Activated naive CD4-positive, alpha-beta T cell treated with anti-CD3 and anti-CD28 coated beads, Interleukin-2, amount 50 U/mL, for 72 hours (primary cell): Measurements from ENCODE around the gene UNK. TPM values are rescaled to one million over a fixed set of nuclear protein-coding genes. Genes with fewer than 3 reads are reported as not detected.

Experiments
- ATAC-seq, 2 donors: fragments of 150-1000 bp; cut with Tn5 transposase; 2 replicates each; pipeline ENCODE4 v1.10.0; 2021; ENCODE audit warnings: mild to moderate bottlenecking in 2 of 2, moderate library complexity in 2 of 2
- DNase-seq, 2 donors: peaks; one replicate each; pipeline ENCODE4 v3.0.0; 2021 to 2022; ENCODE audit warnings: low spot score in 2 of 2
- H3K27ac Mint-ChIP-seq, 2 donors: one replicate each; pipeline ENCODE4 v1.8.0; 2022; ENCODE audit warnings: mild to moderate bottlenecking in 2 of 2, mixed read lengths in 2 of 2
- H3K36me3 Mint-ChIP-seq, 2 donors: one replicate each; pipeline ENCODE4 v1.8.0; 2022; ENCODE audit warnings: mixed read lengths in 2 of 2
- H3K9me3 Mint-ChIP-seq, 2 donors: one replicate each; pipeline ENCODE4 v1.8.0; 2022; ENCODE audit warnings: mixed read lengths in 2 of 2
- total RNA-seq, 2 donors: library from RNA; stranded (reverse); gene quantifications; one replicate each; pipeline ENCODE4 v1.2.3, GENCODE V29; 2022

UNK gene
- total RNA-seq, 2 donors from 2014 or later, result 15.3 to 29.3 TPM

DNA sequence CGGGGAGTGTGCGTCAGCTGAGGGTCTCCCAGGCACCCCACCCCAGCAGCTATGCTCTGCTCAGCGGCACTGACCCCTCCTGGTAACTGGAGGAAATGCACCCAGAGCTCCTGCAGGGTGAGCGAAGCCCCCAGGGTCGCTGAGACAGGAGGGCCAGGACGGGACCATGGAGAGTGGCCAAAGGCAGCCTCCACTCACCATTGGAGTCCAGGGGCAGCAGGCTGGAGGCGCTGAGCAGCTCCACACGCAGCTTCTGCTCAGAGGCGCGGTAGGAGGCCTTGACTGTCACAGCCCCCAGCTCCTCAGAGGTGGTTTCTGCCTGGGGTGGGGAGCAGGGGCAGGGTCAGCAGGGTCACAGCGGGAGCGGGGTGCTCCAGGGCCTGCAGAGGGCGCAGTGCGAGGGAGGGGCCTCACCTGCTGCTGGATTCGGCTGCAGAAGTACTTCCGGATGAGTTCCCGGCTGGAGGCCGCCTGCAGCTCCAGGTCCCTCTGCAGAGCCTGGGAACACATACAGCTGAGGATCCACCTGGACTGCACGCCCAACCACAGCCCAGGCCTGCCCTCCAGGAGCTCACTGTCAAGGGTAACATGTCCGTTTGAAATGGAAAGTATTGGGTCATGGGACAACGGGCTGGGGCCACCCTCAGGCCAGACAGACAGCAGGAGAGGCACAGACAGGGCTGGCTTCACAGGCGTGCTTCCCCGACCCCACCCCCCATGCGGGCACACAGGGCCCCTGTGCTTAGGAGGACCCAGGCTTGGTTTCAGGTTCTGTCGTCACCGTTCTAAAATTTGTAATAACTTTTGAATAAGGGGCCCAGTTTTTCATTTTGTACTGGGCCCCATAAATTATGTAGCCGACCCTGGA lies 45.8 kb downstream of the UNK start:
- Mint-ChIP-seq H3K9me3 (no peaks in the 10 kb centered on the region), H3K36me3 (no peaks in the 10 kb centered on the region), H3K27ac (peak overlapping the region in 1 of 2 donors; percentile 75)
- DNase-seq (peak in 1 of 2 donors; percentile 54), ATAC-seq (no peak)

DNA sequence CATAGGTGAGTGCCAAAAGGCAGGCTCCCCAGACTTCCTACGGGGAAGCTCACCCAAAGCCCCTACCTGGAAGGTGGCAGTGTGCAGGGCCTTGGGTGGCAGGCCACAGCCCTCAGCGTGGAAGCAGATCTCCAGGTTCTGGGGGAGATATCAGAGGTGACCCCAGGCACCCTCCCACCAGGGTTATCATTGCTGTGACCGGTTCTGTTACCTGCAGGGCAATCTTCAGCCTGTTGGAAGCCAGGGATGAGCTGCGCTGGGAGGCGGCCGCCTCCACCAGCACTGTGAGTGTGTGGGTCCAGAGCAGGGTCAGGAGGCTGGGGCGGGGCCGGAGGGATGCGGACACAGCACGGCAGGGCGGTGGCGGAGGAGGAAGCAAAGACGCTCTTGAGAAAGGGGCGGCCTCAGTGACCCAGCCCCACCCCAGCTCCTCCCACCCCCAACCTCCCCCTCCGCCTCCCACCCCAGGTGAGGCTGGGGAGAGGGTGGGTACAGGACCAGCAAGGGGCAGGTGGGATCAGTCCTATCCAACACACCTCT lies 46.5 kb downstream of the UNK start:
- no peaks in the 10 kb centered on the region for H3K36me3 Mint-ChIP-seq
- H3K27ac Mint-ChIP-seq, result peak overlapping the region in 1 of 2 donors; percentile 75

DNA sequence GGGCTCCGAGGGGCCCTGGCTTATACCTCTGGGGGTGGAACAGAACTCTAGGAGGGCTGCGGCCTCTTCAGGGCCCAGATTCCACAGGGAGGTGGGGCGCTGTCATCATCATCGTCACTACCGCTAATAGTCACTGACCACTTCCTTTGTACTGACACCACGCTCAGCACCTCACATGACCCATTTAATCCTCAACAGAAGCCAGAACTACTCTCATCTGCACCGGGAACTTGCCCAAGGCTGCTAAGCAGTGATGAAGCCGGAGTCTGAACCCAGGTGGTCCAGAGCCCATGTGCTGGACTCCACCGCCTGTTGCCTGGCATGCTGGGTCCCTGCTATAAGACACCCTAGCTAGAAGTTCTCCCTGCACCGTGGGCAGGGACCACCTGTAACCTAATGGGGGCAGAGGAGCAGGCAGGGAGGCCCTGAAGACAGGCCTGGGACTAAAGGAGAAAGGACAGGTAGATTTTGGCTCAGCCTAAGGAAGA lies 47.6 kb downstream of the UNK start:
- Mint-ChIP-seq H3K36me3 (no peaks in the 10 kb centered on the region), H3K27ac (peak overlapping the region; percentile 94 to 95), H3K9me3 (no peaks in the 10 kb centered on the region)
- peak; percentile 43 to 75 for ATAC-seq
- no peak for DNase-seq

More for the DNA sequence above, 46.5 kb downstream of the UNK start:
- DNase-seq, result no peak
- ATAC-seq, result no peak
- no peaks in the 10 kb centered on the region for H3K9me3 Mint-ChIP-seq

DNA sequence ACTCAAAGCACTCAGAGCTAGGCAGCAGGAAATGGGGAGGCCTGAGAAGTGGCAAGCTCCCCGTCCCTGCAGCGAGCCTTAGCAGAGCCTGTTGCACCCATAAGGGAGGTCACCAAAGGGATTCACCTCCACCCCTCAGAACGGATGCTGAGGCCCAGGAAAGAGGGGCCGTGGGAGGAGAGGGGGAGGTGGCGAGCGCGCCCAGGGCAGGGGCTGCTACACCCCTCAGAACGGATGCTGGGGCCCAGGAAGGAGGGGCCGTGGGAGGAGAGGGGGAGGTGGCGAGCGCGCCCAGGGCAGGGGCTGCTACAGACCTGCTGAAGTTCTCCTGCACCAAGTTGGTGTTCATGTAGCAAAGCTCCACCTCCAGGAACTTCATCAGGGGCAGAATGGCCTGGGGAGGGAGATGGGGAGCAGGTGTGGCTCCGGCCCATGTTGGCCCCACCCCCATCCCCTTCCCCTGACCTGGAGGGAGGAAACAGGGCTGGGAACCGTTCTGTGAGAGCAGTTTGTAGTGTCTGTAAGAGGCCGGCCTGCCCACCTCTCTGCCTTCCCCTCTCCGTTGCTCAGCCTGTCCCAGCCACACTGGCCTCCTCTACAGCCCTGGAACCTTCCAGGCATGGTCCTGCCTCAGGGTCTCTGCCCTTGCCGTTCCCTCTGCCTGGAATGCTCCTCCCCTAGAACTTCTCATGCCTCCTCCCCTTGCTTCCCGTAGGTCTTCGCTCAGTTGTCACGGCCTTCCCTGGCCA lies 48.2 kb downstream of the UNK start:
- Mint-ChIP-seq H3K36me3 (no peaks in the 10 kb centered on the region), H3K27ac (peak overlapping the region; percentile 94 to 95), H3K9me3 (no peaks in the 10 kb centered on the region)
- DNase-seq (no peak), ATAC-seq (peak; percentile 32 to 50)

DNA sequence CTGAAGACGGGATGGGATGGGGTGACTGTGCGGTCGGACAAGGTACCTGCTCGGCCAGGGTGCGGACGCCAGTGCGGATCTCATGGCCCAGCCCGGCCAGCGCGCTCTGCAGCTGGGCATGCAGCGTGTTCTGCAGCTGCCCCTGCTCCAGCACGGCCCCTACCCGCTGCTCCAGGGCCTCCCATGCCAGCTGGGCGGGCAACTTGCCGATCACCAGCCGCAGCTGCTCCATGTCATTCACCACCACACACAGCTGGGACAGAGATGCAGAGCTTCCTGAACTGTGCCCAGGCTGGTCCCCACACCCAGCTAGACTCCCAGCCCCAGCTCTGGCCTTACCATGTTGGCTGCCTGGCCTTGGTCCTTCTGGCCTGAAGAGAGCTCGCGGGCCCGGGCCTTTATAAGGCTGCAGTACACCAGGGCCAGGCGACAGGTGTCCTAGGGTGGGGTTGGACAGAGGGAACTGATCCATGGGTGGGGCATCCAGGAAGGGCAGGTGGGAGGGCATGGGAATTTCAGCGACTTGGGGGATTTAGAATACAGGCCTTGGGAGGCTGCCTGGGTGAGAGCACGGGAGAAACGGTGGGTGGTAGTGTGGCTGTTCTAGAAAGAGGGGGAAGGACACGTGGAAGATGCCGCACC lies 49.8 kb downstream of the UNK start:
- no peak for ATAC-seq
- Mint-ChIP-seq H3K27ac (peak overlapping the region in 1 of 2 donors; percentile 95), H3K36me3 (no peaks in the 10 kb centered on the region), H3K9me3 (no peaks in the 10 kb centered on the region)
- DNase-seq, result no peak

DNA sequence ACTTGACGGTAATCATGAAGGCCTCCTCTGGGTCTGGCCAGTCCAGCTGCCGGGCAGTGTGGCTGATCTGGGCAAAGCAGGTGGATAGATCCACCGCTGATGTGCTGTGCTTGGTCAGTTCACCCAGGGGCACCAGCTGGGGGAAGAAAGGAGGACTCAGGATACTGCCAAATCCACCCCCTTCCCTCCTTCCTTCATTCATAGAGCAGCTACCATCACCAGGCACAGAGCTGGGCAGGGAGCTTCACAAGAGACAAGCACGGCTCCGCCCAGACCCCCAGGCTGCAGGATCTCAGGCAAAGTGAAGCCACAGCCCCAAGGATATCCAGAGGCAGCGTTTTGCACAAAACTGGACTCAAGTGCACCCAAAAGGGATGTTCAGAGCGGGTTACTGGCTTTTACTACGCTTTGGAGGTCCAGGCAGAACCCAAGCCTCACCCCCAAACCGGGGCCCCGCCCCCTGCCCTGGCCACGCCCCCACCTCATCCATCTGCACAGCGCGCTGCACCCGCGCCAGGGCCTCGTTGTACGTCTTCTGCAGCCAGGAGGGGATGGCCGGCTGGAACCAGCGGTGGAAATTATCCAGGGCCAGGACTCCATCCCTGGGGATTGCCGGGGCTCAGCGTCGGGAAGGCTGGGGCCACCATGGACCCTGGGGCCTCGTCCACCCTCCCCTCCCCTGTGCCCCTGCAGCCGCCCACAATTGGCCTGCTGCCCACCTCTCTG lies 50.5 kb downstream of the UNK start:
- no peak for DNase-seq
- peak overlapping the region in 1 of 2 donors; percentile 95 for H3K27ac Mint-ChIP-seq
- ATAC-seq, result no peak
- no peaks in the 10 kb centered on the region for H3K9me3 Mint-ChIP-seq
- no peaks in the 10 kb centered on the region for H3K36me3 Mint-ChIP-seq

DNA sequence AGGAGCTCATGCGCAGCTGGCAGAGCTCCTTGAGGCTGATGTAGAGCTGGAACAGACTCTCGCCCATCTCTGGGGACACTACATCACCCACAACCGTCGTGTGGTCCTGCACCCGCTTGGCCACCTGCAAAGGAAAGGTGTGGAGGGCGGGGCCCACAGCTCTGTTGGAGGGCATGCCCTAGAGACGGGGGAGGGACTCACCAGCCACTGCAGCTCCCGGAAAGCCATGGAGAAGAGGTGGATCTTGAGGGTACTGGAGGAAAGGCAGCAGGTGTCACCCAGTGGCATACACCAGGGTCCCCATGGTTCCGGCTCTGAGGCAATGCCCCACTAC lies 51.0 kb downstream of the UNK start:
- H3K9me3 Mint-ChIP-seq, result no peaks in the 10 kb centered on the region
- DNase-seq (no peak), ATAC-seq (no peak)
- H3K36me3 Mint-ChIP-seq, result no peaks in the 10 kb centered on the region
- H3K27ac Mint-ChIP-seq, result no peak overlapping the region

DNA sequence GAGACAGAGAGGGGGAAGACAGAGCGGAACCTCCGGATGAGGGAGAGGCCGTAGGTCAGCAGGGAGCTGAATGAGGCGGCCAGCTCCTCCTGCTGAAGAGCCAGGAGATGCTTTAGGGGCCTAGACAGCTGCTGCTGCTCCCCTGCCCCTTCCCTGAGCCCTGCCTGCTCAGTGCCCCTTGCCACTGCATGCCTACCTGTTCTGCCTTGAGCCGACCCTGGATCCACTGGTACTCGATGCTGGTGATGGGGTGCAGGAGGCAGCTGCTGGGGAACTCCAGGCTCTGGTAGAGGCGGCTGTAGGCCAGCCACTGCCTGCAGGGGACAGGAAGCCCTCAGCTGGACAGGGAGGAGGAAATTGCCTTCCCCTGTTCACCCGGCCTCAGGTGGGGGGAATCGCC lies 52.0 kb downstream of the UNK start:
- ATAC-seq (no peak), DNase-seq (no peak)
- Mint-ChIP-seq H3K27ac (no peak overlapping the region), H3K9me3 (no peaks in the 10 kb centered on the region), H3K36me3 (no peaks in the 10 kb centered on the region)

DNA sequence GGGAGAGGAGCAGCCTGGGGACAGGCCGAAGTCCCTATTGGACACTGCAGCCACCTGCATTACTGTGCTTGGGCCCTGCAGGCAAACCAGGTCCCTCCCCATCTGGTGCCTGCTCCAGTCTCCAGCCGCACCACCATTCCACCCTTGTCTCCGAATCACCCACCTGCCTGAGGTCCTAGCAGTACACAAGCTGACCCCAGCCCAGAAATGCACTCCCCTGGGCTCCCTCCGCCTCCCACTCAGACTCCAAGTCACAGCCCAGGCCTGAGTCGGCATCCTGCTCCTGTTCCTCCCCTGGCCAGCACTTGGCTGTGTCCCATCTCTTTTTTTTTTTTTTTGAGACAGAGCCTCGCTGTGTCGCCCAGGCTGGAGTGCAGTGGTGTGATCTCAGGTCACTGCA lies 53.3 kb downstream of the UNK start:
- H3K9me3 Mint-ChIP-seq, result no peaks in the 10 kb centered on the region
- DNase-seq, result no peak
- no peaks in the 10 kb centered on the region for H3K36me3 Mint-ChIP-seq
- ATAC-seq, result no peak
- H3K27ac Mint-ChIP-seq, result no peak overlapping the region

DNA sequence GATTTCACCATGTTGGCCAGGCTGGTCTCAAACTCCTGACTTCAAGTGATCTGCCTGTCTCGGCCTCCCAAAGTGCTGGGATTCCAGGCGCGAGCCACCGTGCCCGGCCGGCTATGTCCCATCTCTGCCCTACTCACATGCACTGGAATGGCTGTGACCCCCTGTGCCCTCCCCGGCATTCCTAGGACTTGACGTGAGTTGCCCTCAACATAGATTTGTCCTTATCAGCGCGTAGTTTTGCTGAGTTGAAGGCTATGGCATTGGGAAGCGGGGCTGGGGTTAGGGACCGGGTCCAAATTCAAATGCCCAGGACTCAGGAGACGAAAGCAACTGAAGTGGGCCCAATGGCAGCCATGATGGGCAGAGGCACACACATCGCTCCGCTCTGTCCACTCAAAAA lies 53.8 kb downstream of the UNK start:
- Mint-ChIP-seq H3K9me3 (no peaks in the 10 kb centered on the region), H3K36me3 (no peaks in the 10 kb centered on the region), H3K27ac (no peak overlapping the region)
- no peak for ATAC-seq
- DNase-seq, result no peak

DNA sequence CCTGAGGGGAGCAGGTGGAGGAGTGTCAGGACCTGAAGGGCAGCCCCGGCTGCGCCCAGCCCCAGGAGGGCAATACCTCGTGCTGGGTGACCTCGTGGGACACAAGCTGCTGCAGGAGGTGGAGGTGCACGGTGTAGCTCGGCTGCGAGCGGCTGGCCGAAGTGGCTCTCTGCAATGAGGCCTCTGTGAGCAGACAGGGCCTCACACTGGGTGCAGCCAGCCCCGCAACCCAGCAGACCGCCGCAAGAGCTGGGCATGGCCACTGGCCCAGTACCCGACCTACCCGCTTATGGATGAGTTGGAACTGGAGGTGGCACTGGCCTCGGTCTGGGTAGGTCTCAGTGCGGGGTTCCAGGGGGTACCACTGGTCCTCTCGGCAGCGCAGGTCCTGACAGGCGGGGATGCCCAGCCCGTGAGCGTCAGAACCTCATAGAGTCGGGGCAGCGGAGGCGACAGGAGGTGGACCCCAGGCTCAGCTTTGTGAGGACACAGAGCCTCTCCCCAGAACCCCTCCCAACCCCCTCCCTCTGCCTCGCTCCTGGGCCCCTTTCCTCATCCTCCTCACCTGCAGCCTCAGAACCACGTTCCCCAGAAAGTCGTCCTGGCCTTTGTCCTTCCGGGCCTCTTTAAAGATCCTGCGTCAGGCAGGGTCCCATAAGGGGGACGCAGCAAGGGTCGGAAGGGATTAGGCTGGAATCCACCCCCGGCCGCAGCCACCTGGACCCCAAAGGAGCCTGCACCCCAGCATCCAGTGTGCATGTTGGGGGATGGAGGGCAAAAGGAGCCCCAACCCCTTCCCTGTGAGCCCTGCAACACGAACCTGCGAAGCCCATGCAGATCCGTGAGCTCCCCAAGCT lies 55.6 kb downstream of the UNK start:
- DNase-seq (no peak), ATAC-seq (no peak)
- Mint-ChIP-seq H3K9me3 (no peaks in the 10 kb centered on the region), H3K27ac (peak overlapping the region in 1 of 2 donors; percentile 44), H3K36me3 (no peaks in the 10 kb centered on the region)

DNA sequence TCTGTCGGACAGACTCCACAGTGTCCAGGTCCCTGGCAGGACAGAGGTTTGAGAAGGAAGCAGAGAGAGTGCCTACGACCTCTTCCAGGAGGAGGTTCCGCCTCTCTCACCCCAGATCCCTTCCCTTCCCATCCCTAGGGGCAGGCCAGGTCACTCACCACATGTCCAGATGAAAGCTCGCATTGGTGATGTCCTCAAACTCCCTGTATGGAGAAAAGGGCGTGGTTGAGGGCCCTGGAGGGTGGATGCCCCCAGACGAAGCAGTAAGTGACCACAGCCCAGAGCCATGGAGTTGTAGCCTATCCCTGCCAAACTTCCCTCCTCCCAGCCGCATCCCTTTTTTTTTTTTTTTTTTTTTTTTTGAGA lies 56.2 kb downstream of the UNK start:
- no peak overlapping the region for H3K27ac Mint-ChIP-seq
- no peaks in the 10 kb centered on the region for H3K9me3 Mint-ChIP-seq
- ATAC-seq, result no peak
- no peaks in the 10 kb centered on the region for H3K36me3 Mint-ChIP-seq
- no peak for DNase-seq

DNA sequence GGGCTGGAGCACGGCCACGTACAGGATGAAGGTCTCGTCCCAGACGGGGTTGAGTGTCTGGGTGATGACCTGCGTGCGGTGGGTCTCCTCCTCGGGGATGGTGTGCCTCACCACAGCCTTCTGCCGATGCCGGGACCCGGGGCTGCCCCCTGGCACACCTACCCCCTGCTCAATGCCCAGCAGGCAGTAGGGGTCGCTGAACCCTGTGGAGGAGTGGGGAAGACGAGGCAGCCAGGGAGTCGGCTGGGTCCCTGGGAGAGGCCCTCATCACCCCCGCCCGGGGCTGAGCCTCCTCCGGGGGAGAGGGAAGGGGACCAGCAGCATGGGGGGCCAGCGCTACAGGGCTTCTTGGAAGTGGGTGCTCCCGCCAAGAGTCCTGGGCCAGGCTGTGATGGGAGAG lies 57.8 kb downstream of the UNK start:
- H3K36me3 Mint-ChIP-seq, result no peaks in the 10 kb centered on the region
- no peak for ATAC-seq

DNA sequence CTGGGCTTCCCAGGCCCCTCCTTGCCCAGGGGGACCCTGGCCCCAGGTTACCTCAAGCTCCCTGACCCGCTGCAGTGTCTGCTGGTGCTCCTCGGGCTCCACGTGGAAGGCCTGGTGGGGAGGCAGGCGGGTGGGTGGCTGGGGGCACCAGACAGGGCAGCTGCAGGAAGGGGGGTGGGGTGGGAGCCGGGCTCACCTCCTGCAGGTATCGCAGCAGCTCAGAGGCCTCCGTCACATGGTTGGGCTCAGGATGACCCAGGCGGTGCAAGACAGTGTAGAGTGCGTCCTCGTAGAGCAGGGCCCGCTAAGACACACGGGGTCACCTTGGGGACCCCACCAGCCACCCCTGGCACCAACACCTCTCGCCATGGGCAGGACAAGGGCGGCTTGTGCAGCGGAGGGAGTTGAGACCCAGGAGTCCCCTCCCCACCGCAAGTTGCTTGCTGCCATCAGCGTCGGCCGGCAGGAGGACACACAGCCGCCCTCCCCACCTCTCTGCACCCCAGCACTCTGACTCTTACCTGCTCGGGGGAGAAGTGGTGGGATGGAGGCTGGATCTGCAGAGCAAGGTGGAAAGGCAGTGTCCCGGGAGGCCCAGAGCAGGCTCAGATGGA lies 58.5 kb downstream of the UNK start:
- Mint-ChIP-seq H3K27ac (peak overlapping the region; percentile 93 to 97), H3K36me3 (no peaks in the 10 kb centered on the region), H3K9me3 (no peaks in the 10 kb centered on the region)
- ATAC-seq (peak; percentile 6 to 39), DNase-seq (peak in 1 of 2 donors; percentile 49)

More for the DNA sequence above, 57.8 kb downstream of the UNK start:
- Mint-ChIP-seq H3K27ac (peak overlapping the region in 1 of 2 donors; percentile 97), H3K9me3 (no peaks in the 10 kb centered on the region)
- no peak for DNase-seq
